SW480 (cell line): ENCODE results near the gene MRGPRF.

Experiments used
- DNase-seq: peaks from one replicate; pipeline ENCODE4 v3.0.0-alpha.2; 2016; ENCODE audit warnings: low spot score

MRGPRF gene

DNA sequence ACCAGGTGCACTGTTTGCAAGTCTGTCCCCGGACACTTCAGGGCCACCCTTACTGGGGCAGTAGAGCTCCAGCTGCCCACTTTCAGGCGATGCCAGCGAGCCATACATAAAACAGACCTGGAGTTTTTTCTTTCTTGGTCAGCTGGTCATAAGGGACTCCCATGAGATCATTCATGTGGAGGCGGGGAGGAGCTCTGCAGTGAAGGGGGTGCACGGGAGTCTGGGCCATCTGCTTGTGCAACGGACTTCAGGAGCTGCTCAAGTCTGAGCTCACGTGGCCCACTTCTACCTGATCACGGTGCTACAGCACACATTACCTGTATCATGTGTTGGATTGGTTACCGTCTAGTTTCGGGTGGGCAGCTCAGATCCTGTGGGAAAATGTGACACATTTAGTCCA is 9.2 kb upstream of the MRGPRF start:
- DNase-seq, result no peak

DNA sequence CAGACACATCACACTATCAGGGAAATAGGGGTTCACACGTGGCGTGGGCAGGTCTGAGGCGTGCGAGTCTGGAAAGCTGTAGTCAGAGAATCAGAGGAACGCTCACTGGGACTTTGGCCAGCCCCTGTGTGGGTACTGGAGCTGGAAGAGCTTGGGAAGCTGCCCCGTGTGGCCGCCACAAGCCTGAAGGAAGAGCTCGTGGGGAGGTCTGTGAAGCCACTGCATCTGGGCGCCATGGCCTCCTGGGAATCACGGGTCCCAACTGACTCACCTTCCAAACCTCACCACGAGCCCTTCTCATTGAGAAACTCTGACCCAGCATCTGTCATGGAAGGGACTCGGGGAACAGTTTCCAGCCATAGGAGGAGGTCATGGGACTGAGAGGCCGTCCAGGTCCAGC is 5.9 kb upstream of the MRGPRF start:
- DNase-seq, result no peak

DNA sequence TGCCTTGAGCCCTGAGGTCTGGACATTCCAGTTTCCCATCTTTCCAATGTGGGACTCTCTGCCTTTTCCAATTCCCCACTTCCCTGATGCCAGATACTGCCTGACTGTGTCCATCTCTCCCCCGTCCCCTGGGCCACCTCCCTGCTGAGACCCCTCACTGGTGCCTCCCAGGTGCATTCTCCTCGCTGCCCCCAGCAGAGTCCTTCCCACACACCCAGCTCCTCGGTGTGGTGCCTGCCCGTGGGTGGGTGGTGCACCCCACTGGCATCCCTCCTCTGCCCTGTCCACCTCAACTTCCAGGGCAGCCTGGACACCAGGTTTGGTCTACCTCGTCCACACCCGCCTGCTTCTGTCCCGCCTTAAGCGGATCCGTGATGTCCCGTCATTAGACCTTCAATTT is 4.9 kb upstream of the MRGPRF start:
- no peak for DNase-seq

- DNase-seq, result no peak
Observed at GRCh38 chr11:69014898-69015549, 2.0 kb upstream of the MRGPRF start.

- DNase-seq, result no peak
Observed at GRCh38 chr11:69014084-69014851, 1.2 kb upstream of the MRGPRF start.

GRCh38 chr11:69012092-69013008 is 696 bp downstream of the MRGPRF start:
- no peak for DNase-seq

GRCh38 chr11:69011624-69012091 is 1.4 kb downstream of the MRGPRF start:
- DNase-seq, result no peak

- peak; percentile 84 for DNase-seq
Observed at GRCh38 chr11:69010964-69011623, 2.0 kb downstream of the MRGPRF start.

GRCh38 chr11:69010361-69010891 is 2.6 kb downstream of the MRGPRF start:
- peak; percentile 81 for DNase-seq

DNA sequence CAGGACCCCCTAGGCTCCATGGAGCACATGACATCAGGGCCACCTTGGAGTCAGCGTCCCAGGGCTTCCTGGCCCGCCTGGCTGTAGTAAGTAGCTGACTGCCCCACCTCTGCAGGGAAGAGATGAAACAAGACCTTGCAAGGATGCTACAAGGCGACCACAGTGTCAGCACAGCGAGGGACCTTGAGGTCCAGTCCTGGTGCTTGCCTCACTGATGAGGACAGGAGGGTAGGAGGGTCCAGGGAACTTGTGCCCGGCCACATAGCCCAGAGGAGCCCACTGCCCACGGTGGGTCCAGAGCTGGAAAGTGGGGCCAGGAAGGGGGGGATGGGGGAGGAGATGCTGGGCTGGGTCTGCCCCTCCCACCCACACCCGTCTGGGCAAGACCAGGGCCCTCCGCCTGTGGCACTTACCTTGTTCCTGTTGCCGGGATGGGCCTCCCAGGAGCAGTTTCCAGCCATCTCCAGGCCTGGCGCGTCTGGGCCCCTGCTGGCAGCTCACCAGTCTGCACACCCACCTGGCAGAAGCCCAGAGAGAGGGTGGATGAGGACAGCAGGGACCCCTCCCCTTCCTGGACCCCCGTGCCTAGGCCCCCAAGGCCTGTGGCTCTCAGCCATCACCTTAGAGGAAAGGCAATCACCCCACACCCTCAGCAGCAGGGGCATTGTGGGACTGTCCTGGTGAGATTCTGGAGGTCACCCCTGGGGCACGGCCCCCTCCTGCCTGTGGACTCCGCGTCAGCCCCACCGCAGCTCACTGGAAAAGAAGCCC is 3.4 kb downstream of the MRGPRF start:
- DNase-seq, result no peak

DNA sequence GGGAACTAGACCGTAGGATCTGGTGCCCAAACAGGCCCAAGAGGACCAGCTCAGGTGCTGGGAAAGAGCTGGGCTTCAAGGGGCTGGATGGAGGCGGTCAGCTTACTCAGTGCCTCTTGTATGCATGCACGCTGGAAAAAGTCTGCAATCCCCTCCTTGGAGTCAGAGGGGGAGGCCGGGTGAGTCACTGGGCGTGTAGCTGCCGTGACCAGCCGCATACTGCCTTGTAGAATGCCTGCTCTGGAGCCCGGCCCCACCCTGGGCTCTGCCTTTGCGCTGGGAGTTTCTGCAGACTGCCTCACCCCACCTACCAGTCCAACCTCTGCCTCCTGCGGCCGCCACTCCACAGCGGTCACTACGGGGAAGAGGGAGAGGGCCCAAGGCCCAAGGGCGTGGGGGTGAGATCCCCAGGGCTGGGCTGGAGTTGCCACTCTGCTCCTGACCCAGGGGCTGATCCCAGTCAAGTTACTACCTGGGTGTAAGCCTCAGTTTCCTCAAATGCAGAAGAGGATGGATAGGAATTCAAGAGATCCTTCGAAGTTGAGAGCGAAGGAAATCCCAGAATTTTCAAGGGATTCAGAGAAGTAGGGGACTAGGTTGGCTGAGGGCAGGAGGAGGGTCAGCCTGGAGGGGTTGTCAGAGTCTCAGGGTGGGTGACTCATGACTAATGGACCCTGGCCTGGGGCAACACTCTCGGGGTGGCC is 4.2 kb downstream of the MRGPRF start:
- peak; percentile 96 for DNase-seq

DNA sequence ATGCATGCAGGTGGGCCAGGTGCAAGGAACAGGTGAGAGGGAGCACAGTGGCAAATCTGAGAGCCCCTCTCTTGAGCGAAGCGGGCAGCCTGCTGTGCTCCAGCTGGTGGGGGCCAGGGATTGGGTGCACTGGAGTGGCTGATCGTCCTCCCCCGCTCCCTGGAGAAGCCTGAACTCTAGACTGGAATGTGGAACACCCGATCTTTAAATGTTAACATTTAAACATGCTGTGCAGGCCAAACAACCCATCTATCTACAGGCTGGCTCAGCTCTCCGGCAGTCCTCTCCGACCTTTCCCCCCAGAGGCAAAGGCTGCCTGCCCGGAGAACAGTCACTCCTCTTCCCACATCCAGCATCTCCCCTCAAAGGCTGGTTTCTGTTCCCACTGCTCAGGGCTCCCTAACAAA is 5.1 kb downstream of the MRGPRF start:
- no peak for DNase-seq

- no peak for DNase-seq
Observed at GRCh38 chr11:69006816-69007215, 6.2 kb downstream of the MRGPRF start.

DNA sequence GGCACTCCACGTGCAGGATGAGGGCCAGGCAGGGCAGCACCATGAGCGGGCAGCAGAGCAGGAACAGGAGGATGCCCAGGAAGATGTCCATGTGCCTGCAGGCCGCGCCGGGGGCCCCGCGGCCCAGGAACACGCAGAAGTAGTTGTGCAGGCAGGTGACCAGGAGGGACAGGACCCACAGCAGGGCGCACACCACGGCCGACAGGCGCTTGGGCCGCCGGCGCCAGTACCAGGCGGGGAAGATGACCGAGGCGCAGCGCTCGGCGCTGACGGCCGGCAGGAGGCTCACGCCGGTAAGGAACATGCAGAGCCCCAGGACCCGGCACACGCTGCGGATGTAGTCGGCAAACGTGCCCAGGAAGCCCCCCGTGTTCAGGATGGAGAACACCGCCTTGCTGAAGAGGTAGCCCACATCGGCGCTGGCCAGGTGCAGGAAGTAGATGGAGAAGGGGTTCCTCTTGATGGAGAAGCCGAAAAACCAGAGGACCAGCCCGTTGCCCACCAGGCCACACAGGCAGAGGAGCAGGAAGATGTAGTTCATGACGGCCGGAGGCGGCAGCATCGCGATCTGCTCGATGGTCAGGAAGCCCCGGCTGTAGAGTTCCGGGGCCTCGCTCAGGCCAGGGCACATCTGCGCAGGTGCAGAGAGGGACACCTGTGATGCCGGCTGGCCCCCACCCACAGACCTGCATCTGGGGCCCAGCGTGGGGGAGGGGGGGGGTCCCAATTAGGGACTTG is 7.2 kb downstream of the MRGPRF start:
- DNase-seq, result no peak

DNA sequence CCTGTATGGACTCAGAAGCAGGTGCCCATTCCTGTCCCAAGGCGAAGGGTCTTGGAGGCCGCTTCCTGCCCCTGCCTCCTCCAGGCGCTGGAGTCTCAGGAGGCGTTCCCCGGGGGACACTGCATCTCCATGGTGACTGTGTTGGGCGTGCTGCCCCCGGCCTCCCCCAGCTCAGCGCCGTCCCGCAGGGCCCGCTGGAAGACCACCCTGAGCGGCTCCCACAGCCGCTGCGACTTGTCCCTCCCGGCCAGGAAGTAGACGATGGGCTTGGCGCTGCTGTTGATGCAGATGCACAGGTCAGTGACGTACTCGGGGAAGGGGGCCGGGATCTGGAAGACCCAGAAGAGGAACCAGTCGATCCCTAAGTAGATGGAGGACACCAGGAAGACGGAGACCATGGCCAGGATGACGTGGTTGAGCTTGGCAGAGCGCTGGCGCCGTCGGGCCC is 7.8 kb downstream of the MRGPRF start:
- no peak for DNase-seq

DNA sequence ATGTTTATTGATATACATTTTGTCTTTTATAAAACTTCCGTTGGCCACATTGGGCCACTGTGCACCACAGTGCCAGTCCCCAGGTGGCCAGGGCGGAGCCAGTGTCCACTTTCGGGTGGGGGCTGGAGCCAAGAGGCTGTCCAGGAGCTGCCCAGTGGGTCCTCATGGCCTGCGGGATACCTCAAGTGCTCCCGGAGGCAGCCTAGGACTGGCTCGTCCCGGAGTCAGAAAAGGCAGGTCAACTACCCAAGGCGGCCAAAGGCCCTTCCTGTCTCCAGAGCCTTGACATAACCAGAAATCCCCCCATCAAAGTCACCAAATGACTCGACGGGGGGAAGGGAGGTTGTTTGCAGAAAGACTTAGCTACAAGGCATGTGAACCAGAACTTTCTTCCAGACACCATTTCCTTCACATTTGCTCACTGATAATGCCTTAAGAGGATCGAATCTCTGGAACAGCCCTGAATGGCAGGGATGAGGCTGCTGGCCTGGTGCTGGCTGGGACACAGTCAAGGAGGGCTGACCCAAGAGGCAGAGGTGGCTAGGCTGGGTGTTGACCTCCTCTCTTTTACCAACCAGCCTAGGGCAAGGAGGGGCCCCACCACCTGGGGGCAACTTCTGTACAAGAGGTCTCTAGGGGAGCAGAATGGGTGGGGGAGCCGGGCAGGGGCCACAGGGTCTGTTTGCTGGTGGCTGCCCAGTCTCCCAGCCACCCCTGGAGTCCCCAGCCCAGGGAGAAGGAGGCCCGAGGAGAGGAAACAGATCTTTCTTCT is 8.4 kb downstream of the MRGPRF start:
- no peak for DNase-seq

- DNase-seq, result no peak
Observed at GRCh38 chr11:69003866-69004367, 9.1 kb downstream of the MRGPRF start.

DNA sequence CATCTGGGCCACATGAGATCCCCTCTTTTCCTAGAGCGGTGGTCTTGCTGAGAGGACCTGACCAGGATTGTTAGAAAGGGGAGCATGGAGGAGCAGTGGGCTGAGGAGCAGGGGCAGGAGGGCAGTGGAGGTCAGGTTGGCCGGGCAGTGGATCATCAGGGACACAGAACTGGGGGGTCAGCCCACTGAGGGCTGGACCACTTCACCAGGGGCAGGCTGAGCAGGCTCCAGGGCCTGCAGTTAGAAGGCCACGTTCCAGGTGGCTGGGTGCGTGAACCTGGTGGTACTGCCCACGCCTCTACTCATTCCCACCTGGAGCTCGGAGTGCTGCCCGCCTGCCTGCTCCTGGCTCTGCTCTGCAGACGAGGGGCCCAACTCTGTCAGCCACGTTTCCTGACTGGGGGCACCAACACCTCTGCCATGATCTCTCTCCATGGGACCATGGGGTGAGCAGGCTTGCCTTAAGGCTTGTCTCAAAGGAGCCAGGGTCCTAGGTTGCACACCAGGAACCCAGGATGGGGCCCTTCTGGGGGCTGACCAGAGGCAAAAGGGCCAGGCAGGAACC is 9.7 kb downstream of the MRGPRF start:
- DNase-seq, result no peak
